Glutamatergic neuron (in vitro differentiated cells): ENCODE measurements around the gene NXF1. TPM values are rescaled to one million over a fixed set of nuclear protein-coding genes. Genes with fewer than 3 reads are reported as not detected.
"Not testable (repeated sequence)": the region's sequence is repeated elsewhere in the genome, so short reads cannot be mapped to it uniquely, and the experiment has no call there.

Source experiments
- DNase-seq: peaks from one replicate; pipeline ENCODE4 v3.0.0; 2022
- H3K27ac Mint-ChIP-seq: one replicate; pipeline ENCODE4 v1.8.0; 2020; ENCODE audit warnings: mild to moderate bottlenecking, mixed read lengths, inconsistent platforms; ENCODE audit not compliant: unreplicated experiment
- H3K27me3 Mint-ChIP-seq: one replicate; pipeline ENCODE4 v1.8.0; 2020; ENCODE audit warnings: mild to moderate bottlenecking, moderate library complexity, mixed read lengths, inconsistent platforms; ENCODE audit not compliant: unreplicated experiment
- H3K36me3 Mint-ChIP-seq: one replicate; pipeline ENCODE4 v1.8.0; 2020; ENCODE audit warnings: mild to moderate bottlenecking, mixed read lengths, inconsistent platforms; ENCODE audit not compliant: unreplicated experiment
- H3K4me1 Mint-ChIP-seq: one replicate; pipeline ENCODE4 v1.8.0; 2020; ENCODE audit warnings: mild to moderate bottlenecking, low read depth, mixed read lengths, inconsistent platforms; ENCODE audit not compliant: unreplicated experiment
- H3K4me3 Mint-ChIP-seq: one replicate; pipeline ENCODE4 v1.8.0; 2020; ENCODE audit warnings: mild to moderate bottlenecking, mixed read lengths, inconsistent platforms; ENCODE audit not compliant: unreplicated experiment
- H3K9me3 Mint-ChIP-seq: one replicate; pipeline ENCODE4 v1.8.0; 2020; ENCODE audit warnings: mild to moderate bottlenecking, moderate library complexity, mixed read lengths, inconsistent platforms; ENCODE audit not compliant: unreplicated experiment
- CTCF ChIP-seq: fragments of 200-600 bp; sonication (generic); IDR thresholded peaks from one replicate; pipeline ENCODE4 v1.5.0; 2021; ENCODE audit not compliant: partially characterized antibody, unreplicated experiment
- total RNA-seq: library from RNA; stranded (reverse); fragmentation: NEBNext Ultra II Directional; extraction: Animal tissue kit (Norgen Biotek cat#: 25700); gene quantifications from one replicate; pipeline ENCODE4 v1.2.1, GENCODE V29; 2021; ENCODE audit not compliant: unreplicated experiment

NXF1 gene
- total RNA-seq, 1 donor from 2014 or later, result 104 TPM

- Mint-ChIP-seq H3K9me3 (peaks cover 4% of the 10 kb centered on the region), H3K4me1 (no peaks in the 10 kb centered on the region), H3K27me3 (peaks cover 7% of the 10 kb centered on the region), H3K4me3 (peak overlapping the region; percentile 94), H3K36me3 (no peaks in the 10 kb centered on the region), H3K27ac (peak overlapping the region; percentile 91)
- TF ChIP-seq CTCF, result no peak
- no peak for DNase-seq
Measured at GRCh38 chr11:62830904-62831519, 25.8 kb upstream of the NXF1 start.

- H3K9me3 Mint-ChIP-seq, H3K4me1 Mint-ChIP-seq, H3K27me3 Mint-ChIP-seq, H3K4me3 Mint-ChIP-seq, DNase-seq, H3K36me3 Mint-ChIP-seq, H3K27ac Mint-ChIP-seq: not testable (repeated sequence)
Measured at GRCh38 chr11:62828130-62828529, 22.9 kb upstream of the NXF1 start.

- Mint-ChIP-seq H3K36me3 (no peaks in the 10 kb centered on the region), H3K4me3 (no peak overlapping the region), H3K9me3 (no peaks in the 10 kb centered on the region), H3K4me1 (no peaks in the 10 kb centered on the region), H3K27me3 (peaks cover 2% of the 10 kb centered on the region), H3K27ac (no peak overlapping the region)
- TF ChIP-seq CTCF, result no peak
- no peak for DNase-seq
Measured at GRCh38 chr11:62823677-62824076, 18.4 kb upstream of the NXF1 start.

- Mint-ChIP-seq H3K4me1 (no peaks in the 10 kb centered on the region), H3K4me3 (no peak overlapping the region), H3K27ac (no peak overlapping the region), H3K36me3 (no peaks in the 10 kb centered on the region), H3K9me3 (peaks cover 3% of the 10 kb centered on the region), H3K27me3 (peaks cover 2% of the 10 kb centered on the region)
- no peak for TF ChIP-seq CTCF
- DNase-seq, result no peak
Measured at GRCh38 chr11:62817129-62817528, 11.9 kb upstream of the NXF1 start.

- no peaks in the 10 kb centered on the region for H3K4me1 Mint-ChIP-seq
- TF ChIP-seq CTCF, result no peak
- H3K9me3 Mint-ChIP-seq, result peaks cover 3% of the 10 kb centered on the region
- peaks cover 2% of the 10 kb centered on the region for H3K27me3 Mint-ChIP-seq
- no peak overlapping the region for H3K27ac Mint-ChIP-seq
- no peak for DNase-seq
- no peaks in the 10 kb centered on the region for H3K36me3 Mint-ChIP-seq
- no peak overlapping the region for H3K4me3 Mint-ChIP-seq
Measured at GRCh38 chr11:62816557-62816956, 11.3 kb upstream of the NXF1 start.
